Bronchial epithelial cell (primary cell): Measurements from ENCODE around the gene MDH1. TPM values are rescaled to one million over a fixed set of nuclear protein-coding genes. Genes with fewer than 3 reads are reported as not detected.
"Not testable (repeated sequence)": the region's sequence is repeated elsewhere in the genome, so short reads cannot be mapped to it uniquely, and the experiment has no call there.

Experiments used
- DNase-seq: peaks from one replicate; pipeline ENCODE4 v3.0.0-alpha.2; 2010; ENCODE audit warnings: low read depth
- FAIRE-seq: peaks from 2 replicates; lab custom pipeline; 2011; peaks lifted over from hg19 to GRCh38; lab: Jason Lieb, UNC
- H3K27me3 ChIP-seq: 2 replicates; pipeline ENCODE4 v1.5.1; 2011; ENCODE audit warnings: low read length; ENCODE audit not compliant: control insufficient read depth, insufficient read depth
- H3K36me3 ChIP-seq: 2 replicates; pipeline ENCODE4 v1.5.1; 2011; ENCODE audit warnings: low read length; ENCODE audit not compliant: control insufficient read depth, insufficient read depth
- H3K4me3 ChIP-seq: 2 replicates; pipeline ENCODE4 v1.5.1; 2011; ENCODE audit warnings: mild to moderate bottlenecking, low read depth, low read length, control low read depth
- CTCF ChIP-seq: IDR thresholded peaks from 2 replicates; pipeline ENCODE4 v1.5.1; 2011; ENCODE audit warnings: mild to moderate bottlenecking, moderate library complexity, low read length, control low read depth, inconsistent platforms; ENCODE audit not compliant: insufficient read depth, severe bottlenecking
- total RNA-seq: library from RNA; depleted of rRNA; stranded (reverse); fragments of >200 nt; gene quantifications from 2 replicates; pipeline ENCODE4 v1.2.1, GENCODE V29; 2014

The MDH1 gene
- total RNA-seq, 1 donor from 2014 or later: 118 TPM

GRCh38 chr2:63555299-63555698 is 33.5 kb upstream of the MDH1 start:
- no peak for TF ChIP-seq CTCF
- H3K27me3 ChIP-seq: no peaks in the 10 kb centered on the region
- FAIRE-seq (no peak), DNase-seq (no peak)
- no peaks in the 10 kb centered on the region for H3K36me3 ChIP-seq
- no peak overlapping the region for H3K4me3 ChIP-seq

- H3K27me3 ChIP-seq: no peaks in the 10 kb centered on the region
- H3K4me3 ChIP-seq: no peak overlapping the region
- FAIRE-seq (no peak), DNase-seq (no peak)
- no peaks in the 10 kb centered on the region for H3K36me3 ChIP-seq
- no peak for TF ChIP-seq CTCF
These were observed 32.8 kb upstream of the MDH1 start for GRCh38 chr2:63555931-63556330.

- not testable (repeated sequence) for H3K4me3 ChIP-seq, FAIRE-seq, H3K27me3 ChIP-seq, H3K36me3 ChIP-seq, DNase-seq
These were observed 30.9 kb upstream of the MDH1 start for GRCh38 chr2:63557819-63558218.

GRCh38 chr2:63558922-63559321 is 29.8 kb upstream of the MDH1 start:
- H3K4me3 ChIP-seq, DNase-seq, FAIRE-seq, H3K27me3 ChIP-seq, H3K36me3 ChIP-seq: not testable (repeated sequence)

GRCh38 chr2:63562751-63563150 is 26.0 kb upstream of the MDH1 start:
- H3K4me3 ChIP-seq: no peak overlapping the region
- H3K36me3 ChIP-seq: no peaks in the 10 kb centered on the region
- TF ChIP-seq CTCF: no peak
- DNase-seq (no peak), FAIRE-seq (no peak)
- H3K27me3 ChIP-seq: no peaks in the 10 kb centered on the region

GRCh38 chr2:63569740-63570139 is 19.0 kb upstream of the MDH1 start:
- FAIRE-seq (no peak), DNase-seq (no peak)
- TF ChIP-seq CTCF: no peak
- H3K27me3 ChIP-seq: no peaks in the 10 kb centered on the region
- H3K36me3 ChIP-seq: no peaks in the 10 kb centered on the region
- no peak overlapping the region for H3K4me3 ChIP-seq

GRCh38 chr2:63571291-63571690 is 17.5 kb upstream of the MDH1 start:
- no peak for TF ChIP-seq CTCF
- no peak overlapping the region for H3K4me3 ChIP-seq
- FAIRE-seq (no peak), DNase-seq (no peak)
- no peaks in the 10 kb centered on the region for H3K36me3 ChIP-seq
- H3K27me3 ChIP-seq: no peaks in the 10 kb centered on the region
